Spleen (tissue), 11 donors: Measurements from ENCODE around the gene PITX1. TPM values are rescaled to one million over a fixed set of nuclear protein-coding genes. Genes with fewer than 3 reads are reported as not detected.

Experiments
- DNase-seq: peaks from one replicate; pipeline ENCODE4 v3.0.0-alpha.2; 2020
- H3K27ac ChIP-seq, 8 donors: fragments of 200-600 bp; sonication (generic) in 7 of 8; 1 replicate in 4 of 8; 2 replicates in 4 of 8; pipeline versions ENCODE4 v1.5.0 to v1.8.0; 2016 to 2021; ENCODE audit warnings: inconsistent platforms in 4 of 8, mild to moderate bottlenecking in 4 of 8, moderate library complexity in 1 of 8
- H3K27me3 ChIP-seq, 7 donors: fragments of 200-600 bp; sonication (generic) in 6 of 7; replicated peaks in 1 of 7; 1 replicate in 4 of 7; 2 replicates in 3 of 7; pipeline versions ENCODE4 v1.5.0 to v1.8.0; 2016 to 2021; ENCODE audit warnings: inconsistent platforms in 3 of 7, mild to moderate bottlenecking in 1 of 7
- H3K36me3 ChIP-seq, 6 donors: fragments of 200-600 bp; sonication (generic) in 5 of 6; 1 replicate in 4 of 6; 2 replicates in 2 of 6; pipeline versions ENCODE4 v1.5.0 to v1.8.0; 2016 to 2021; ENCODE audit warnings: inconsistent platforms in 2 of 6
- H3K4me1 ChIP-seq, 6 donors: fragments of 200-600 bp; sonication (generic) in 5 of 6; 1 replicate in 3 of 6; 2 replicates in 3 of 6; pipeline versions ENCODE4 v1.5.0 to v1.8.0; 2016 to 2021; ENCODE audit warnings: inconsistent platforms in 3 of 6
- H3K4me3 ChIP-seq, 8 donors: fragments of 200-600 bp; sonication (generic) in 7 of 8; 1 replicate in 4 of 8; 2 replicates in 4 of 8; pipeline versions ENCODE4 v1.5.0 to v1.8.0; 2016 to 2021; ENCODE audit warnings: inconsistent platforms in 4 of 8, mild to moderate bottlenecking in 4 of 8, moderate library complexity in 2 of 8
- H3K9me3 ChIP-seq, 8 donors: fragments of 200-600 bp; sonication (generic) in 7 of 8; 1 replicate in 4 of 8; 2 replicates in 4 of 8; pipeline versions ENCODE4 v1.5.0 to v1.8.0; 2016 to 2021; ENCODE audit warnings: inconsistent platforms in 4 of 8
- CTCF ChIP-seq, 11 experiments: fragments of 200-600 bp in 7 of 11; fragments of 450-650 bp in 4 of 11; sonication (generic) in 4 of 11; IDR thresholded peaks in 8 of 11; conservative IDR thresholded peaks in 3 of 11; 1 replicate in 7 of 11; 2 replicates in 4 of 11; pipeline versions ENCODE4 v1.4.0 to v1.8.0; 2016 to 2021; ENCODE audit warnings: antibody characterized with exemption in 11 of 11, inconsistent platforms in 4 of 11, mild to moderate bottlenecking in 1 of 11
- POLR2A ChIP-seq, 3 donors: fragments of 450-650 bp; IDR thresholded peaks; one replicate each; pipeline ENCODE4 v1.5.1; 2017; ENCODE audit warnings: antibody characterized with exemption in 3 of 3, mild to moderate bottlenecking in 1 of 3
- POLR2AphosphoS5 ChIP-seq, 3 donors: sonication (generic); formaldehyde crosslinking; IDR thresholded peaks; one replicate each; pipeline ENCODE4 v1.5.1; 2017; ENCODE audit warnings: antibody characterized with exemption in 3 of 3
- WGBS, 5 donors: extraction: QIAGEN DNeasy Blood & Tissue Kit in 3 of 5; methylation state at CpG; one replicate each; pipeline versions ENCODE4 v1.1.5 to v1.1.7; 2013 to 2018; 5-methylcytosine and 5-hydroxymethylcytosine counted together
- intact Hi-C: fragments of 100-400 bp; cut with DNase I; formaldehyde crosslinking; loops from one replicate; pipeline ENCODE4 v1.15.0; 2023; ENCODE audit warnings: low total_unique reads
- polyA plus RNA-seq, 3 donors: library from polyadenylated mRNA; stranded (reverse); fragments of 200-250 nt; gene quantifications; one replicate each; pipeline ENCODE4 v1.2.1, GENCODE V29; 2013
- total RNA-seq, 7 donors: library from RNA; depleted of rRNA in 3 of 7; stranded (reverse); fragments of >200 nt in 3 of 7; fragmentation: NEBNext Ultra II Directional in 4 of 7; extraction: Animal tissue kit (Norgen Biotek cat#: 25700) in 4 of 7; gene quantifications; one replicate each; pipeline versions ENCODE4 v1.1.0 to v1.2.1, GENCODE V29; 2016 to 2021
- donor health status: healthy with polysubstance abuse.
- donor health status: DM: no; HTN: no; CAD: no; lungs with moderate emphysema.
- donor health status: DM: no; HTN: no; CAD: no.
- donor health status: Bipolar disorder and iron deficiency.
- donor health status: healthy.
- donor health status: DM: no; HTN: no; CAD: no.
- donor health status: DM: yes; HTN: yes; CAD: no.

PITX1 gene
- total and polyA plus RNA-seq, 10 donors, result 0.04 to 0.98 (median 0.24) TPM; not detected in 6

- intact Hi-C loops, result no loop called here
- WGBS, 5 donors, result 25 to 44% (median 37%) methylated on average over 7 to 8 of the region's 8 CpGs
These were observed 39.8 kb upstream of the PITX1 start for GRCh38 chr5:135073761-135074345.

GRCh38 chr5:135072387-135073281, 38.6 kb upstream of the PITX1 start:
- intact Hi-C loops, result no loop called here
- no peaks in the 10 kb centered on the region for H3K4me1 ChIP-seq
- no peak overlapping the region for H3K4me3 ChIP-seq
- peak; percentile 50 for DNase-seq
- TF ChIP-seq POLR2A (IDR thresholded peaks at IDR 0.05) (no peak), CTCF (IDR thresholded peaks at IDR 0.05 in 8 of 11, conservative IDR thresholded peaks at IDR 0.05 in 3 of 11) (no peak), POLR2AphosphoS5 (IDR thresholded peaks at IDR 0.05) (no peak)
- H3K36me3 ChIP-seq, result no peaks in the 10 kb centered on the region
- peaks cover 0 to 37% (median 0%) of the 10 kb centered on the region in 7 donors for H3K27me3 ChIP-seq
- H3K9me3 ChIP-seq, result no peaks in the 10 kb centered on the region
- no peak overlapping the region for H3K27ac ChIP-seq
- WGBS, 5 donors, result 71 to 83% (median 79%) methylated on average over 13 of the region's 13 CpGs

More at GRCh38 chr5:135073761-135074345, 39.8 kb upstream of the PITX1 start:
- no peak overlapping the region for H3K4me3 ChIP-seq
- peaks cover 0 to 37% (median 0%) of the 10 kb centered on the region in 7 donors for H3K27me3 ChIP-seq
- H3K36me3 ChIP-seq, result no peaks in the 10 kb centered on the region
- H3K9me3 ChIP-seq, result no peaks in the 10 kb centered on the region
- DNase-seq, result peak; percentile 49
- H3K4me1 ChIP-seq, result no peaks in the 10 kb centered on the region
- no peak overlapping the region for H3K27ac ChIP-seq
- no peak for TF ChIP-seq POLR2A (IDR thresholded peaks at IDR 0.05)
- TF ChIP-seq POLR2AphosphoS5 (IDR thresholded peaks at IDR 0.05), result no peak
- TF ChIP-seq CTCF (IDR thresholded peaks at IDR 0.05 in 8 of 11, conservative IDR thresholded peaks at IDR 0.05 in 3 of 11), result no peak

GRCh38 chr5:135071311-135071710, 37.3 kb upstream of the PITX1 start:
- Histone ChIP-seq H3K27me3 (peaks cover 0 to 35% (median 0%) of the 10 kb centered on the region in 7 donors), H3K27ac (no peak overlapping the region), H3K4me1 (no peaks in the 10 kb centered on the region), H3K9me3 (no peaks in the 10 kb centered on the region), H3K36me3 (no peaks in the 10 kb centered on the region), H3K4me3 (no peak overlapping the region)
- DNase-seq, result peak; percentile 62
- intact Hi-C loops, result no loop called here
- WGBS, 5 donors, result 67 to 94% (median 87%) methylated on average over 3 to 6 of the region's 6 CpGs
- TF ChIP-seq CTCF (IDR thresholded peaks at IDR 0.05 in 8 of 11, conservative IDR thresholded peaks at IDR 0.05 in 3 of 11), result no peak
- no peak for TF ChIP-seq POLR2AphosphoS5 (IDR thresholded peaks at IDR 0.05)
- TF ChIP-seq POLR2A (IDR thresholded peaks at IDR 0.05), result no peak
